Stimulated activated CD8-positive, alpha-beta memory T cell treated with anti-CD3 and anti-CD28 coated beads, Interleukin-2, amount 100 ng/mL, for 48 hours (primary cell): ENCODE measurements around the gene MET.
"Not testable (repeated sequence)": the region's sequence is repeated elsewhere in the genome, so short reads cannot be mapped to it uniquely, and the experiment has no call there.

ENCODE experiments used
- DNase-seq, 2 donors: peaks; one replicate each; pipeline ENCODE4 v3.0.0-alpha.2; 2020; ENCODE audit warnings: low read depth in 2 of 2

Gene MET

DNA sequence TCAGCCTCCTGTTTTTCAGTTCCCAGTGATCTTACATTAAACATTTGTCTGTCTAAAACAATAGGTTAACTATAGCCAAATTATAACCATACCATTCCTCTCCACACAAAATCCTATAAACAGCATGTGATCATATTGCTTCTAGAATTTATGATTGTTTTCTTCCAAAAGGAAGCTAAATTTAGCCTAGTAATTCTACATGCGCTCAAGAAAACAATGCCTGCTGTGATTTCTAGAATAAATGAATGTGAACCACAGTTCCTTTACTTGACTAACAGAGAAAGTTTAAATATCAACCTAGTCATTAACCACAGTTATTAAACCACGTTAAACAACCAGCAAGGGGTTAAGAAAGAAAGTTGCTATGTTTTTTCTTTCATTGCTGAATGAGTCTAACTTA, 26.4 kb downstream of the MET start:
- no peak for DNase-seq

- no peak for DNase-seq
Observed at GRCh38 chr7:116698930-116699721, 27.1 kb downstream of the MET start.

DNA sequence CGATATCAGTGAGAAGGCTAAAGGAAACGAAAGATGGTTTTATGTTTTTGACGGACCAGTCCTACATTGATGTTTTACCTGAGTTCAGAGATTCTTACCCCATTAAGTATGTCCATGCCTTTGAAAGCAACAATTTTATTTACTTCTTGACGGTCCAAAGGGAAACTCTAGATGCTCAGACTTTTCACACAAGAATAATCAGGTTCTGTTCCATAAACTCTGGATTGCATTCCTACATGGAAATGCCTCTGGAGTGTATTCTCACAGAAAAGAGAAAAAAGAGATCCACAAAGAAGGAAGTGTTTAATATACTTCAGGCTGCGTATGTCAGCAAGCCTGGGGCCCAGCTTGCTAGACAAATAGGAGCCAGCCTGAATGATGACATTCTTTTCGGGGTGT, 27.7 kb downstream of the MET start:
- DNase-seq: no peak

DNA sequence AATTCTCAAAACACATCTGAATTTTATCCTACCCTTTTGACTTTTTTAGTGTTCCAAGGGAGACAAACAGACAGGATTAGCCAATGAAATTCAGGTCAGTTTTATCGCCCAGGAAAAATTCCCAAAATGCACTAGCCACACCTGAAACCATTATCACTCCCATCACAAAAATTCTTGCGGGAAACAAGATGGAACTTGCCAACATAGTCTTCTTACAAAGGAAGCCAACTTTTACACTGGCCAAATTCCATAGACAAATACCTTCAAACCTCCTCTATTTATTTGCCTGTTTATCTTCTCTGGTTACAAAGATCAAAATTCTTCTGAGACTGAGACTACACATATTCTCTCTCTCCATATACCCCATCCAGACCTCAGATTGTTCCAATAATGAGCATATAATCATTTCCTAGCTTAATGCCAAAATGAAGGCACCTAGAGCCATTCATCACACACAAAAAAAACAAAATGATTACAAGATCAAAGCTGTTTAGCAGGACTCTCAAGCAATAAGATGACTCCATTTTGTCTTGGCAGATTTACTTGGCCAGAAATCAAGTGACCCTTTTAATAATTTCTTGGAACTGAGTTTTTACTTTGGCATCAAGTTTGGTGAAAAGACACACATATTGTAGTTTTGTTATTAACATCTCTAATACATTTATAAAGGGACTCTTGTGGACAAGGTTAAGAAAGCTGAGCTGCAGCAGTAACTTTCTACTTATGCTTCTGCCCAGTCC, 30.2 kb downstream of the MET start:
- no peak for DNase-seq

GRCh38 chr7:116704650-116705228, 32.7 kb downstream of the MET start:
- DNase-seq: no peak

GRCh38 chr7:116705419-116705818, 33.4 kb downstream of the MET start:
- DNase-seq: no peak

DNA sequence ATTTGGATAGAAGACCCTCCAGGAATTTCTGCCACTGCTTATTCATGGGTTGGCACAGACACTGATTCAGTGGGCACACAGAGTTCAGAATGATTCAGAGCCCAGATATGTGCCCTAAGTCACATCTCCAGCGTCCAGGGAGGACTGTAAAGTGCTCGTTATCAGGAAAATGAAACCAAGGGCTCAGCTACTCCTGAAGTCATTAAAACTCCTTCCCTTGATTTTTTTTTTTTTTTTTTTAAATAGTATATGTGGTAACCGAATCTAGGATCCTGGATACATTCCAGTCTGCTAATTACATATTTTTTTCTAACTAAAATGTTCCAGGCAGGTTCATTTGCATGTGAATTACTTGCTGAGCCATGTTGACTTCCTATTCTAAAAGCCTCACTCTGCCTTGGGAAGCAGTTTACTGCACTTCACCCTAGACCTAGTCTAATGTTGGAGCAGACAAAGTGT, 34.7 kb downstream of the MET start:
- no peak for DNase-seq

GRCh38 chr7:116707289-116707688, 35.3 kb downstream of the MET start:
- DNase-seq: no peak

DNA sequence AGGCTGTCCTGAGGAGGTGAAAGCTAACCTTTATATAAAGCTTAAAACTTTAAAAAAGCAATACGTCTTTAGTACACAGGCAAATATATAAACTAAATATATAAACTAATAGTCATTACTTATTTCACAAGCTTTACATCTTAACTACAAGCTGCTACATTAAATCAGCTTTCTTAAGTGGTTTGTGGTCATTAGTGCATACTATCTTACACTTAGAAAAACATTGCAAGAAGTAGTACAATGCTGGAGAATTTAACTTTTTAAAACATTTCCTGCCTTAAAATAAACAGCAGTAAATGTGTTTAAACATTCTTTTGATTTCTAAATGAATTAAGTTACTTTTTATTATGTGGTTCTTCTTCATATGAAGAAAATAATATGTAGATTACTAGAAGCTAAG, 36.3 kb downstream of the MET start:
- DNase-seq: no peak

DNA sequence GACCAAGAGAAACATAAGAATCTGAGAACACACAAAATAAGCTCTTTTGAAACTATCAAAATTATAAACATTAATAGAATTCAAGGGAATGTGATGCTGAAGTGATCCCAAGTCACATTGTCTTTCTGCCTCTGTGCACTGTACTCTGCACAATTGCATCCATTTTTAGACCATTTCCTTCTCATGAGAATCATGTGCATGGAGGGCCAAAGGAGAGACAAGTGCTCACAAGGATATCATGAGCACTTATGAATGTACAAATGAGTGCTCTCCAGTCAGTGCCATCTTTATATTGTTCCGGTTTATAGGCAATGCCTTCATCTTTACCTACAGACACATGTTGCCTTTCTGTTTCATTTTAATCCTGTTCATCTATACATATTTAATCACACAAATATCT, 36.9 kb downstream of the MET start:
- no peak for DNase-seq

DNA sequence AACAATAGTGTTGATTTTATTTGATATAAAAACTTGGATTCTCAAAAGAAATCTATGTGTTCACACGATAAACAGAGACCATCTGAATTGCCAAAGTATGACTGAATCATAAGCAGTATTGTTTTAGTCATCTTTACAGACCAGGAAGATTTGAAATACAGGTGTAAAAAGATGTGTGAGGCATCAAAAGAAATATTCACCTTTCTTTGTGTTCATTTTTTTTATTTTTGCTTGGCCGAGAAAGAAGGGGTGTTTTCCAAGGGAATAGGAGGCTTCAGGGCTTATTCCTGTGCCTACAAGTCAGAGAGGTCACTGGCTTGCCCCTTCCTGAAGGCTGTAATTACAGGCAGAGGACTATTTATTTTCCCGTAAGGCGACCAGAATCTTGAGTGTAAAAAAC, 37.3 kb downstream of the MET start:
- DNase-seq: no peak

GRCh38 chr7:116710764-116711452, 38.9 kb downstream of the MET start:
- no peak for DNase-seq

GRCh38 chr7:116711790-116712189, 39.8 kb downstream of the MET start:
- DNase-seq: no peak

DNA sequence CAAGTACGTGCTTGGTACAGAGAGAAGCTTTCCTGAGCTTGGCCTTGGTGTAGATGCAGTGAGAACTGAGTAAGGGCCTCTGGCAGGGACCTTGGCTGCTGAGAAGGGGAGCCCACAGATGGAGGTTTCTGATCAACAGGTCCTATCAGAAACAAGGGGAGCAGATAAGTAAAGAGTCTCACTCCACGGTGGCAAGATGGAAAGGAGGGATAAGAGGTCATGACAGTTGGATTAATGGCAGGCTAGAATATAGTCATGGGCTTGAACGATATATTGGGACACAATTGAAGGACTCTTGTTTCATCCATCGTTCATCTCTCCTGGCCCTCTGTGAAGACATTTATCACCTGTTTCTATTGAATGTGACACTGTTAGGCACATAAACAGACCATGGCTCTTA, 41.5 kb downstream of the MET start:
- no peak for DNase-seq

GRCh38 chr7:116713918-116714317, 41.9 kb downstream of the MET start:
- DNase-seq: no peak

- DNase-seq: no peak
Observed at GRCh38 chr7:116715077-116715476, 43.1 kb downstream of the MET start.

GRCh38 chr7:116717137-116717536, 45.1 kb downstream of the MET start:
- DNase-seq: no peak

- not testable (repeated sequence) for DNase-seq
Observed at GRCh38 chr7:116723959-116724529, 52.0 kb downstream of the MET start.

DNA sequence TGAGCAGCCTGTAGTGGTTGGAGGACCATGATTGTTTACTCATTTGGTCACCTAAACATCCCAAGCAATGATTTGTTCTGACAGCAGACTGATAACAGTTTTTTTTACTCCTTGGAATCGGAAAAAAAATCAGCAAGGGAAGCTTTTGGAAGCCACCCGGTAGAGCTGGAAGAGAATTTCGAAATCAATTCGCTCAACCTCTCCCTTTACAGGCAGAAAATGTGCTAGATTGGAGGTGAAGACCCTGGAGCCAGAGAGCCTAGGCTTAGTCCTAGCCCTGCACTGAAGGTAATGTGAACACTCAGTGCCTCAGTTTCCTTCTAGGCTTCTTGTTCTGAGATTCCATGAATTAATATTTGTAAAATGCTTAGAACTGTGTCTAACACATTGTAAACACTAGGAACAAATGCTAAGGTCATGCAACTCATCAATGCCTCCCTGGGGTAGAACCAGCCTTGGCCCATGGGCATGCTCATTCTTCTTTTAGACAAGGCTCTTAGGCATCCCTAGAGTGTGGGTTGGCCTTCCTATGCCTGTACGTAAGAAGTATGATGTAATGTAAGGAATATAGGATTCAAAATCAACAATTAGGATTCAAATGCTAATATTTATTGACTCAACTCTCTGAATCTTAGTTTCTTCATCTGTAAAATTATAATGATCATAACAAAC, 52.7 kb downstream of the MET start:
- no peak for DNase-seq

DNA sequence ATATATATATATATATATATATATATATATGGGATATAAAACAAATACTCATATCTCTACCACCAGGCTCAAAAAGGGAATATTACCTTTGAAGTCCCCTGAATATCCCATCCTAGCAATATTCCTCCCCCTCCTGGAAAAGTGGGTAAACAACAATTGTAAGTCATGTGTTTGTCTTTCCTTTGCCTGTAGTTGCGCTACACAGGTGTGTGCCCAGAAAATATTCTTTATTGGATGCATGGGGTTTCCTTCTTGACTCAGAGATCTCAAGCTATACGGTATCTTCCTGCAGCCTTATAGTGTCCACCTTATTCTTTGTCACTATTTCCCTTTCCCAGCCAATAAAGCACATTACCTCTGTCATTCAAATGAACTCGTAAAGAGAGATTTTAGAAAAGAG, 54.2 kb downstream of the MET start:
- DNase-seq: no peak

DNA sequence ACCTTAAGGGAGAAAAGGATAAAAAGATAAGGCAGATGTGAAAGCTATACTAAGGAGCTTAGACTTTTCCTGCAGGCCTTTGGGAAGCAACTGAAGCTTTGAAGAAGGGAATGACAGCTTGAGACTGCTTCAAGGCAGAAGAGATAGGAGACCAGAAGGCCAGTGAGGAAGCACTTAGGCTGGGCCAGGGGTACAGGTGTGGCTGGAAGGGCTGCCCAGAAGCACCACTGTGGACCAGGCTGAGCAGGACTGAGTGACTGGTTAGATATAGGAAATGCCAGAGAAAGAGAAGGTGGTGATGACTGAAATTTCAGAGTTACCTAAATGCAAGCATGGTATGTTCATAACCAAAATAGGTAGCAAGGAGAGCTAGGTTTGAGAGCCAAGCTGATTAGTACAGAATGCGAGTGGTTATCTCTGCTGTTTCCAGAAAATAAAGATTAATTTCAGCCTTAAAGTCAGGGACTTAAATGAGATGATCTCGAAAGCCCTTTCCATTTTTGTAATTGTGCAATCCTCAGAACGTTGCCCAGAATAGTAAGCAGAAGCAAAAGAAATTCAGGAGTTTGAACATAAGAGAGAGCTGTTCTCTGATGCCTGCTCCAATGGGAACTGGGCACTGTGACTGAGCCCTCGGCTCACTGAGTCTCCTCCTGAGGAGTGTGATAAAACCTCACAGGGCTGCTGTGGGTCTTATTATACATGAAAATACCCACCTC, 54.9 kb downstream of the MET start:
- DNase-seq: no peak
